ENCODE measurements around the gene NPR1.

GRCh38 chr1:153678519-153679336 is at the start of gene NPR1:
- TF ChIP-seq POLR2AphosphoS5 (IDR thresholded peaks at IDR 0.05; ENCODE audit: borderline replicate concordance, low read depth, low read length) = no peak
- no peak for TF ChIP-seq EZH2 (IDR thresholded peaks at IDR 0.05)

All from SK-N-MC (cell line).